Right atrium auricular region (tissue), 2 donors: ENCODE results near the gene ATAD3C. TPM values are rescaled to one million over a fixed set of nuclear protein-coding genes. Genes with fewer than 3 reads are reported as not detected.
"Not testable (repeated sequence)": the region's sequence is repeated elsewhere in the genome, so short reads cannot be mapped to it uniquely, and the experiment has no call there.

Source experiments
- DNase-seq: peaks from one replicate; pipeline ENCODE4 v3.0.0-alpha.2; 2019; ENCODE audit warnings: low spot score
- H3K27ac ChIP-seq, 2 donors: fragments of 200-600 bp; sonication (generic); 1 replicate in 1 of 2; 2 replicates in 1 of 2; pipeline ENCODE4 v1.5.1; 2016 to 2019
- H3K27me3 ChIP-seq, 2 donors: fragments of 200-600 bp; sonication (generic); one replicate each; pipeline versions ENCODE4 v1.5.1 to v1.6.0; 2017 to 2019
- H3K36me3 ChIP-seq: fragments of 200-600 bp; sonication (generic); one replicate; pipeline ENCODE4 v1.5.1; 2016
- H3K4me1 ChIP-seq, 2 donors: fragments of 200-600 bp; sonication (generic); one replicate each; pipeline versions ENCODE4 v1.5.1 to v1.6.0; 2017 to 2019
- H3K4me3 ChIP-seq, 2 donors: fragments of 200-600 bp; sonication (generic); 1 replicate in 1 of 2; 2 replicates in 1 of 2; pipeline ENCODE4 v1.5.1; 2017 to 2019; ENCODE audit warnings: mild to moderate bottlenecking in 1 of 2, moderate library complexity in 1 of 2
- H3K9me3 ChIP-seq, 2 donors: fragments of 200-600 bp; sonication (generic); one replicate each; pipeline ENCODE4 v1.5.1; 2019
- CTCF ChIP-seq, 2 donors: fragments of 200-600 bp; sonication (generic); IDR thresholded peaks; one replicate each; pipeline ENCODE4 v1.5.1; 2019; ENCODE audit warnings: antibody characterized with exemption in 2 of 2
- total RNA-seq, 2 donors: library from RNA; depleted of rRNA; stranded (reverse); fragments of >200 nt; gene quantifications; one replicate each; pipeline ENCODE4 v1.1.0, GENCODE V29; 2016

ATAD3C gene
- total RNA-seq, 2 donors from 2014 or later = 1.4 to 2.8 TPM

- DNase-seq = no peak
- H3K36me3 ChIP-seq = peaks cover 68% of the 10 kb centered on the region
Observed at GRCh38 chr1:1482856-1483255, 33.4 kb downstream of the ATAD3C start.

GRCh38 chr1:1483714-1484113, 34.2 kb downstream of the ATAD3C start:
- DNase-seq = no peak
- H3K36me3 ChIP-seq = peaks cover 69% of the 10 kb centered on the region
- H3K4me1 ChIP-seq = no peaks in the 10 kb centered on the region
- H3K9me3 ChIP-seq = no peaks in the 10 kb centered on the region
- H3K4me3 ChIP-seq = no peak overlapping the region
- no peak overlapping the region for H3K27ac ChIP-seq
- H3K27me3 ChIP-seq = no peaks in the 10 kb centered on the region
- TF ChIP-seq CTCF (IDR thresholded peaks at IDR 0.05) = no peak

More at GRCh38 chr1:1482856-1483255, 33.4 kb downstream of the ATAD3C start:
- H3K27me3 ChIP-seq = no peaks in the 10 kb centered on the region
- H3K4me3 ChIP-seq = no peak overlapping the region
- H3K4me1 ChIP-seq = no peaks in the 10 kb centered on the region
- H3K27ac ChIP-seq = no peak overlapping the region
- H3K9me3 ChIP-seq = no peaks in the 10 kb centered on the region
- TF ChIP-seq CTCF (IDR thresholded peaks at IDR 0.05) = no peak

- not testable (repeated sequence) for H3K4me1 ChIP-seq, DNase-seq, H3K4me3 ChIP-seq, H3K27me3 ChIP-seq, H3K9me3 ChIP-seq, H3K27ac ChIP-seq
- H3K36me3 ChIP-seq = peaks cover 71% of the 10 kb centered on the region
Observed at GRCh38 chr1:1484976-1485750, 35.7 kb downstream of the ATAD3C start.

GRCh38 chr1:1485755-1486317, 36.3 kb downstream of the ATAD3C start:
- H3K27me3 ChIP-seq, H3K4me1 ChIP-seq, H3K9me3 ChIP-seq, DNase-seq, H3K27ac ChIP-seq, H3K4me3 ChIP-seq: not testable (repeated sequence)
- peaks cover 71% of the 10 kb centered on the region for H3K36me3 ChIP-seq

GRCh38 chr1:1487701-1488100, 38.2 kb downstream of the ATAD3C start:
- no peaks in the 10 kb centered on the region for H3K27me3 ChIP-seq
- TF ChIP-seq CTCF (IDR thresholded peaks at IDR 0.05) = no peak
- no peaks in the 10 kb centered on the region for H3K4me1 ChIP-seq
- peaks cover 0 to 5% of the 10 kb centered on the region in 2 donors for H3K9me3 ChIP-seq
- no peak for DNase-seq
- H3K27ac ChIP-seq = no peak overlapping the region
- H3K36me3 ChIP-seq = peaks cover 76% of the 10 kb centered on the region
- H3K4me3 ChIP-seq = no peak overlapping the region

GRCh38 chr1:1489231-1489630, 39.7 kb downstream of the ATAD3C start:
- no peak for DNase-seq
- H3K9me3 ChIP-seq = peaks cover 0 to 13% of the 10 kb centered on the region in 2 donors
- peaks cover 70% of the 10 kb centered on the region for H3K36me3 ChIP-seq
- no peak overlapping the region for H3K4me3 ChIP-seq
- H3K4me1 ChIP-seq = no peaks in the 10 kb centered on the region
- TF ChIP-seq CTCF (IDR thresholded peaks at IDR 0.05) = no peak
- H3K27ac ChIP-seq = no peak overlapping the region
- no peaks in the 10 kb centered on the region for H3K27me3 ChIP-seq
